NCI-H1105 (cell line): ENCODE measurements around the gene PLEKHH2.
"Not testable (repeated sequence)": the region's sequence is repeated elsewhere in the genome, so short reads cannot be mapped to it uniquely, and the experiment has no call there.

Experiments used
- DNase-seq: peaks from one replicate; lab custom pipeline; 2025; lab: John Stamatoyannopoulos, UW

Gene PLEKHH2

GRCh38 chr2:43717322-43717721, 80.3 kb downstream of the PLEKHH2 start:
- no peak for DNase-seq

- DNase-seq: no peak
Observed at GRCh38 chr2:43718530-43719124, 81.6 kb downstream of the PLEKHH2 start.

GRCh38 chr2:43724728-43725526, 87.9 kb downstream of the PLEKHH2 start:
- no peak for DNase-seq

GRCh38 chr2:43725711-43726246, 88.7 kb downstream of the PLEKHH2 start:
- no peak for DNase-seq

DNA sequence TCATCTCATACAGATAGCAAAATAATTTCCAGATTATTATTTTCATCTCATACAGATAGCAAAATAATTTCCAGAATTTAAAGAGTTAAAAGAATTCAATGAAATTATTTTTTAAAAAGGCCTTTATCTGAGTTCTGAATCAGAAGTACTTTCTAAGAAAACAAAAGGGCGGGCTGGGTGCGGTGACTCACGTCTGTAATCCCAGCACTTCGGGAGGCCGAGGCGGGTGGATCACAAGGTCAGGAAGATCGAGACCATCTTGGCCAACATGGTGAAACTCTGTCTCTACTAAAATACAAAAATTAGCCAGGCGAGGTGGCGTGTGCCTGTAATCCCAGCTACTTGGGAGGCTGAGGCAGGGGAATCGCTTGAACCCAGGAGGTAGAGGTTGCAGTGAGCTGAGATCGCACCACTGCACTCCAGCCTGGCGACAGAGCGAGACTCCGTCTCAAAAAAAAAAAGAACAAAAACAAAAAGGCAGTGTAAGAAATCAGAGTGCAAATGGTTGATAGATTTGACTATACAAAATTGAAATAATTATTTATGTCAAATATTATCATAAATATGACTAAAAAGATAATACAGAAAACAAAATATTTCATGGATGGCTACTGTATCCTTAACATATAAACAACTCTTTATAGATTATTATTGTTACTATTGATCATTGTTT, 90.0 kb downstream of the PLEKHH2 start:
- not testable (repeated sequence) for DNase-seq

DNA sequence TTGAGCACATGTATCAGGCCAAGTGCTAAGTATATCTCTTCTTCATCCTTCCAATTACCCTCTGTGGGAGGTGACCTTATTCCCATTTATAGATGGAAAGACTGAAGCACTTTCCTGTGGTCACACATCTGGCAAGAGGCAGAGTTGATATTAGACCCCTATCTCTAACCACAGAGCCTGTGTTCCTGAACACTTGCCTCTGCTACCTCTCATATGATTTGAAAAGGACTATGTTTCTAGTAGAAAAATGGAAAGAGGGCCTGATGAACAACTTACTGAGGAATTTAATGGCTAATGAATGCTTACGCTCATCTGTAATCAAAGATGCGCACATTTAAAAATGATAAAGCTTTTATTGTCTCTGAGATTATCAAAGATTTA, 90.6 kb downstream of the PLEKHH2 start:
- DNase-seq: no peak

GRCh38 chr2:43729491-43730174, 92.6 kb downstream of the PLEKHH2 start:
- DNase-seq: no peak

GRCh38 chr2:43731211-43731610, 94.2 kb downstream of the PLEKHH2 start:
- no peak for DNase-seq

- DNase-seq: no peak
Observed at GRCh38 chr2:43736637-43737036, 99.6 kb downstream of the PLEKHH2 start.

DNA sequence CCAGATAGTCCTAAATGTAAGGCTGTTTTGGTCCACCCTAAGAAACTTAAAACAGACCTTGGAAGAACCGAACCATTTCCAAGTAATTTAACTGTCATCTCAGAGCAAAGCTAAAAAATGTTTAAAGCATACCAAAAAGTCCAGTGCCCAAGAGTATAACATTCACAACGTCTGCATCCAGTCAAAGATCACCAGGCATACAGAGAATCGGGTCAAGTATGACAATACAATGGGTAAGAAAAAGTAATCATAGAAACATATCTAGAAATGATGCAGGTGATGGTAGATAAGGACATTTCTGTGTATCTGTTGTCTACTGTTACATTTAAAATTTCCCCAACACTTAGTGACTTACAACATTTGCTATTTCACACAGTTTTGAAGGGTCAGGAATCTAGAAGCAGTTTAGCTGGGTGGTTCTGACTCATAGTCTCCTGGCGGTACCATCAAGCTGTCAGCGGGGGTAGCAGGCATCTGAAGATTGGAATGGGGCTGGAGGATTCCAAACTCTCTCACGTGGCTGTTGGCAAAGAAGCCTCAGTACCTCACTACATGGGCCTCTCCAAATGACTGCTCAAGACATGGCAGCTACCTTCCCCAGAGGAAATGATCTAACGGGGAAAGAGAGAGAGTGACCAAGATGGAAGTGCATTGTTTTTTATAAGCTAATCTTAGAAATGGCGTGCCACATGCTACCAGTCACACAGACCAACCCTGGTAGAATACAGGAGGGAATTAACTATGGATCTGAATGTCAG, 100.2 kb downstream of the PLEKHH2 start:
- DNase-seq: no peak

- no peak for DNase-seq
Observed at GRCh38 chr2:43737855-43738254, 100.8 kb downstream of the PLEKHH2 start.

GRCh38 chr2:43738257-43738656, 101.2 kb downstream of the PLEKHH2 start:
- DNase-seq: no peak

DNA sequence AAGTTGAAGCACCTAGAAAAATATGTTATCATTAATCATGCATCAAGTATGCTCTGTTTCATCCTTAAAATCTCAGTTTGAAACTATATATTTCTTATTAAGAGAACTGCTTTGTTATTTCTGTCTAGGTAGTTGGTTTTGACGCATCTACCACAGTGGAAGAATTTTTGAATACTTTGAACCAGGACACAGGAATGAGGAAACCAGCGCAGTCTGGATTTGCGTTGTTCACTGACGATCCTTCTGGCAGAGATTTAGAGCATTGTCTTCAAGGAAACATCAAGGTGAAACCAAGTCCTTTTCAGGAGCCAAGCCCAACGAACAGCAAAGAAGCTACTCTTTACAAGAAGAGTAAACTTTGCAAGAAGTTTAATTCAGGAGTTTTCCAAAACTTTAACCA, 106.6 kb downstream of the PLEKHH2 start:
- DNase-seq: no peak

DNA sequence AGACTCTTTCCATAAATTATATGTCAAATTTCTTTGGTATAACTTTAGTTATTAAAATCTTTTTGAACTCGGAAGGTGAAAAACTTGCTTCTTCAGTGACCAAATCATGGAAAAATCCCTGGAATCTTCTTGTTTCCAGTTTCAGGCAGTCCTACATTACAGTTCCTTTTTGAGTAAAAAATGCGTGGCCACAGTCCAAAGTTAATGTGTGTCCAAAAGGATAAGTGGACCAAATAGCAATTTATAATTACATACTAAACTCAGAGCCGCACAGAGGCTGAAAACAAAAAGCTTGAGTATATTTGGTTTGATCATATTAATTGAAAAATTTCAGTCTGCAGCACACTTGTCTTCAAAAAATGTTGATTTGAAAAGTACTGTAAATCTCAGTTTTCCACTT, 108.4 kb downstream of the PLEKHH2 start:
- no peak for DNase-seq

DNA sequence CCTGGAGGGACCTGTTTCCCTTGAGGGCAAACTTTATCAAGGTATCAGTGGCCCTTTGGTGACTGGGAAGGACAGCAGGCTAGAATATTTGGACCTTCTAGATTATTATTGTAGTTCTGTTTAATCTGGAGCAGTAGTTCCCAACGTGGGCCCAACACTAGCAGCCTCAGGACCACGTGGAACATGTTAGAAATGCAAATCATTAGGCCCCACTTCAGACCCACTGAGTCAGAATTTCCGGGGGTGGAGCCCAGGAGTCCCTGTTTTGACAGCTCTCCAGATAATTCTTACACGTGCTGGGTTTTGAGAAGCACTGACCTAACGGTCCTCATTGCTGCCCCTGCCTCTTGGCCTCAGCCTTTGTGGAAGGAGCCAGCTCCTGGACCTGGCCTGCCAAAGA, 111.3 kb downstream of the PLEKHH2 start:
- DNase-seq: no peak

GRCh38 chr2:43749583-43749982, 112.5 kb downstream of the PLEKHH2 start:
- no peak for DNase-seq

- no peak for DNase-seq
Observed at GRCh38 chr2:43751476-43751990, 114.5 kb downstream of the PLEKHH2 start.

GRCh38 chr2:43752302-43752701, 115.2 kb downstream of the PLEKHH2 start:
- DNase-seq: no peak

- DNase-seq: no peak
Observed at GRCh38 chr2:43754180-43754579, 117.1 kb downstream of the PLEKHH2 start.

- no peak for DNase-seq
Observed at GRCh38 chr2:43758739-43759138, 121.7 kb downstream of the PLEKHH2 start.

DNA sequence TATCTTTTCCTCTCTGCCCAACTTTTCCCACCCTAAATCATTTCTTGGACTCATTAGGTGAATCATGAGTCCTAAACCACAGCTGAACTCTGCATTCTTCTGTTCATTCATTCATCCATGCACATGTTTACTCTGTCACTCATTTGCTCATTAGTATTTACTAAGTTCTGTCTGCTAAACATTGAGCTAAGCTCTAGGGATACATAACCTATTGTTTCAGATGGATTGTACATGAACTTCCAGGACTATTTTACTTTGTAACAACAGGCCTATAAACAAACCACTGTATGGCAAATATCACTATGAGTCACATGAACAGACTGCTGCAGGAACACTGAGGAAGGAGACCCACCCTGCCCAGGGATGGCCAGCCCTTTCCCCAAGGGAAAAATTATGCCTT, 122.1 kb downstream of the PLEKHH2 start:
- no peak for DNase-seq
